NT2/D1 (cell line): ENCODE results near the gene TMEM51.

ENCODE experiments used
- YY1 ChIP-seq: IDR thresholded peaks from 2 replicates; pipeline ENCODE4 v1.6.1; 2011; ENCODE audit not compliant: insufficient read length, insufficient read depth
- ZNF274 ChIP-seq: IDR thresholded peaks from 2 replicates; pipeline ENCODE4 v1.6.1; 2011; ENCODE audit warnings: mild to moderate bottlenecking, low read depth, low read length

DNA sequence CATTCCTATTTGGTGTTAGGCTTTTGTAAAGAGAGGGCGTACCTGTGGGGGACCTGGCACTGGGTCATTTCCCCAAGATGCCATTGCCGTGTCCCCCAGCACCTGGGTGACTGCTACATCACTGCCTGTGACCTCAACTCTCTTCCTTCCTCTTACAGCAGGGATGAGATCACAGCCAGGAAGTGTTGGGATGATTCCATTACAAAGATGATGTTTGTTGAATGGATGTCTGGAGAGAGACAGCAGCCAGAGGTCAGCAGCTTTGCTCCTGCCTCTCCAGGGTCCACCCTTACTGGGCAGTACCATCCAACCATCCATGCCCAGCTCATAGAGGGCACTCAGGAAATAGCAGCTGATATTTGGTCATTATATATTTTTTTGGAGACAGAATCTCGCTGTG is 35.1 kb downstream of the TMEM51 start:
- TF ChIP-seq YY1 = no peak
- no peak for TF ChIP-seq ZNF274
